NCI-H2227 treated with DMSO at 0.1 percent for 48 hours (cell line): ENCODE measurements around the gene CACNA1F.

Experiments used
- DNase-seq: peaks from one replicate; lab custom pipeline; 2025; lab: John Stamatoyannopoulos, UW

CACNA1F gene

DNA sequence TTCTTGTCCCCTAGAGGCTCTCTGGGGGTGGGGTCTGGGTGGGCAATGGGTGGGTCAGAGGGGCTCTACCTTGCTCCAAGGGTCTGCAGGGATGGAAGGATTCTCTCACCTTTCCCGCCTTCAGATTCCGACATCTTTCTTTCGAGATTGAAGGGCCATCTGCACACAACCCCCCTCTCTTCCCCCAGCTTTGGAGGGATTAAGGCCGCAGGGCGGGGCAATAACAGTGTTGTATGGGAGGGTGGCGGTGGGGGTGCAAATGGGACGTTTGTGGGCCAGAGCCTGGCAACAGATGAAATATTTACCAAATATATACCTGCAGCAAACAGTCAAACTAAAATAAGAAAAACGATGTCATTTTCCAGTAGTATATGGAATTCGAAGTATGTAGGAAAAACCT lies at the start of gene CACNA1F:
Gene CACNA1F, minus strand, starts transcription at position 165 of the 400 bp plus-strand sequence. Its CDS starts 31 bp downstream, at position 134.
- no peak for DNase-seq

DNA sequence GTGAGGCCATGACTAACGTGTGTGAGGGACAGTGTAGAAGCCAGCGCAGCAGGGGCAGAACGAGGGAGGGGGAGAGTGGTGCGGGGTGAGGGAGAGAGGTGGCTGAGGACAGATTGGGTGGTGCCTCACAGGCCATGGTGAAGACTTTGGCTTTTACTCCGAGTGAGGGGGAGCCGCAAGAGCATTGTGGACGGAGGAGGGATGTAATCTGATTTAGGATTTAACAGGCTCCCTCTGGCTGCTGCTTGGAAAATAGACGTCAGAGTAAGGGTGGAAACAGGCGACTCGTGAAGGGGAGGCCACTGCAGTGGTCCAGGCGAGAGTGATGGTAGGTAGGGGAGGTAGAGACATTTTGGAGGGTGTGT lies 49.5 kb upstream of the CACNA1F start:
- DNase-seq = peak; percentile 29

DNA sequence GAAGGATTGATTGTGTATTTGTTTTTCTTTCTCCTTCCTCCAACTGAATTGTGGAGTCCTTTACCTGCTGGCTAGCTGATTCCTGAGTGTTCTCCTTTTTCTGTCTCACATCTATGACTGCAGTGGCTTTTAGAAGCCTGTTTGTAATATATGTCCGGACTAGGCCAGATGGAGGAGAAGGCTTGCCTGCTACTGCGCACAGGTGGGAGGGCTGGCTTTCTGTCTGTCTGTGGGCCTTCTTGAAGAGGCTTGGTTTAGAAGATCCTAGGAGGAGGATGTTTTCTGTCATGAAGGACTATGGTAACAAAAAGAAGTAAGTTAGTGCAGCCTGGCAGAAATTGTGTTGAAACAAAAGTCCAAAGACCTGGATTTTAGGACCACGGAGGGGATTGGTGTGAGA lies 44.9 kb upstream of the CACNA1F start:
- no peak for DNase-seq

DNA sequence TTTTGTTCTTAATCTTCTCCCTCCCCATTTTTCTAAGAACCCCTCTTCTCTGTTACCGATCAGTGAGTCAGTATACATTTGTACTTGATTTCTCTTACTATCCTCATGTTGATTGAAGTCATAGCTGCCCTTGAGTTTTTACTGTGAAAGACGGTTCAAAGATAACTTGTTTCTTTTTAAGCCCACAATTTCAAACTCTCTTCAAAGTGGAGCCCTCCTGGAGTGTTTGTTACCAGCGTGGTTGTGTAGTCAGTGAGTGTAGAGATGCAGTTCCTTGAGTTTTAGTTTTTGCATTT lies 44.3 kb upstream of the CACNA1F start:
- no peak for DNase-seq

DNA sequence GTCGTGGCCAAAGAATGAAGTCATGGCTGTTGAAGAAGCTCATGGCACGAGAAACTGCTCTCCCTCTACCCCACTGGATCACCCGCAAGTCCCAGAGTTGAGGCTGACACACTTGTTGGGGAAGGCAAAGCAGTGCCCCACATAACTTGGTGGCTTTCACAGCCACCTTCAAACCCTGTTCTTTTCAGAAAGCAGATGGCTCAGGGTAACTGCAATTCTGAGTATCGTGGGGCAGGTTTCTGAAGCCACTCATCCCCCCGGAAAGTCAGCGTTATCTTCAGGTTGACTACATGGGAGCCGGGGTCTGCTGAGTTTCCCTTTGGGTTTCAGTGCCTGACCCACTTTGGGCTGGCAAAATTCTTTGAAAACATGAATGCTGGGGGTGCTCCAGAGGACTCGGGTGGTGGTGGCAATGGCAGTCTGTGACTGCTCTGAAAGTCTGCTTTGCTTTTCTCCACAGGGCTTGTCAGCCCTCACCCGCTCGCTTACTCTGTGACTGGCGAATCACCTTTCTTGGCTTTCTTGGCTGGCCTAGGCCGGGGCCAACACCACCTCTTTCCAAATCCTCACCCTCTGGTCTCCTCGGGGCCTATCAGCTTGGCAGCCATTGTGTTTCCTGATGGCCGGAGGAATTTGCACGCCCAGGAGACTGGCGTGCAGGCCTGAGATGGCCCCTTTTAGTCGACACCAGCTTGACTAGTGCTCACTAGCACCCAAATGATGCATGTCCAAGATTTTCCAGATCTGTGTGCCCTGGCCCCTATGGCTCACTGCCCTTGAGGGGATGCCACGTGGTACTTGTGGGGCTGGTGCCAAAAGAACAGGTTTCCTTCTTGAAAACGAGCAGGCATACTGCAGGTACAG lies 43.8 kb upstream of the CACNA1F start:
- no peak for DNase-seq

DNA sequence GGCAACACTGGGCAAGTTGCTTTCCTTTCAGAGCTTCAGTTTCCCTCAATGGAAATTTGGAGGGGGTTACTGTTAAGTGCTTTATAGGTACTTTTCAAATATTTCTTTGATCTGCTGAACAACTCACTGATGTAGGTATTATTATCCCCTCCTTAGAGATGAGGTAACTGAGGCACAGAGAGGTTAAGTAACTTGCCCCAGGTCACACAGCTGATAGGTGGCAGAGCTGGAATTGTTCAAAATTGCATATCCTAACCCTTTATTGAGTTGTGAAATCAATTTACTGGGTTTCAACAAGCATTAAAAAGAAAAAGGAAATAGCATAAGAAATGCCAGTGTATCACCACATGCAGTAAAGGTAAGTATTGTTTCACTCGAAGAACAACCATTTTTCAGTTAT lies 43.1 kb upstream of the CACNA1F start:
- DNase-seq = no peak

DNA sequence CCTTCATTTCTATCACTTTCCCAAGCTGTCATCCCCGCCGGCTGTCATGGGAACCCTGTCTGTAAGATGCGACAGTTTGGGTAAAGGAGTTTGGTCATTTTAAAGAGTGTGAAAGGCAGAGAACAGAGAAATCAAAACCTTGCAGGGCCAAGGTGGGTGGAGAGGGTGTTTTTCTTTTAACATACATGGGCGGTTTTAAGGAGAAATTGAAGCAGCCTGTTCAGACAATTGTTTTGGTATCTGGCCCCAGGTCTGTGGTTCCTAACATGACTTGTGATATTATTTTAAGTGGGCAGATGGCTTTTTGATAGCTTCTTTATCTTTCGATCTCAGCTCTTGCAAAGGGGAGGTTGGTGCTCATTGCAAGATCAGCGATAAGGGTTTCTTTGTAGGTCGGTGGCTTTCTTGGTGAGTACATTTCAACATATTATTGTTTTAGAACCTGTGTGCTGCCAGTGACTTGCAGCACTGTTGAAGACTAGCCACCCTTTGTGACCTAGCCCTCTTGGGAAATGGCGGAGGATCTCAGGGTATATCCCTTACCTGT lies 40.1 kb upstream of the CACNA1F start:
- DNase-seq = no peak

DNA sequence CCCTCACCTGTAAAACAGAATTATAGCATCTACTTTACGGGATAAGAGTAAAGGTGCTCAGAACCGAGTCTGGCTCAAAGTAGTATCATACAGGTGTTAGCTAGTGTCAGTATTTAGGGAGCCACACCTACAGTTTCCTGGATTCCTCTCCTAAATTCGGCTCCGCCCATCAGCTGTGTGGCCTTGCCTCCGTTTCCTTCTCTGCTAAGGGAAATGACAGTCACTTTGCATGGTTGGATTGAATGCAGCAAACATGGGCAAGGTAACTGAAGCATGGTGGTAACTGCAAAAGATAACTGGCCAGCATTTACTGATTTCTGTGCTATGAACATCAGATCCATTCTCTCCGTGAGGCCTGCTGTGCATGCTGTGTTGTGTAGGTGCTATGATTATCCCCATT lies 39.3 kb upstream of the CACNA1F start:
- no peak for DNase-seq

DNA sequence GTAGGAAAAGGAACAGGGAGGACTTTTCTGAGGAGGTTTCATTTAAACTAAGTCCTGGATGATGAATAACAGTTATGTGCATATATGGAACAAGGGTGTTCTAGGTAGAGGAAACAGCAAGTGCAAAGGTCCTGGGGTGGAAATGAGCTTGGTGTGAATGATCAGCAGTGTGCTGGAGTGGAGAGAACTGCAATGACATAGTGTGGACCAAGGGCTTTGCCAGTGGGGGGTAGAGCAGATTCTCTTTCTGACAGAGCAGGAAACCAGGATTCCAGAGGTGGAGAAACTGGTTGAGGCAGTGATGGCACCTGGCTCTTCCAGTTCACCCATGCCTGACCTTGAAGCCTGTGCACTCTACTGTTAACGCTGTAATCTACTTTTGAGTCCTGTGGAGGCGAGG lies 38.2 kb upstream of the CACNA1F start:
- DNase-seq = no peak

DNA sequence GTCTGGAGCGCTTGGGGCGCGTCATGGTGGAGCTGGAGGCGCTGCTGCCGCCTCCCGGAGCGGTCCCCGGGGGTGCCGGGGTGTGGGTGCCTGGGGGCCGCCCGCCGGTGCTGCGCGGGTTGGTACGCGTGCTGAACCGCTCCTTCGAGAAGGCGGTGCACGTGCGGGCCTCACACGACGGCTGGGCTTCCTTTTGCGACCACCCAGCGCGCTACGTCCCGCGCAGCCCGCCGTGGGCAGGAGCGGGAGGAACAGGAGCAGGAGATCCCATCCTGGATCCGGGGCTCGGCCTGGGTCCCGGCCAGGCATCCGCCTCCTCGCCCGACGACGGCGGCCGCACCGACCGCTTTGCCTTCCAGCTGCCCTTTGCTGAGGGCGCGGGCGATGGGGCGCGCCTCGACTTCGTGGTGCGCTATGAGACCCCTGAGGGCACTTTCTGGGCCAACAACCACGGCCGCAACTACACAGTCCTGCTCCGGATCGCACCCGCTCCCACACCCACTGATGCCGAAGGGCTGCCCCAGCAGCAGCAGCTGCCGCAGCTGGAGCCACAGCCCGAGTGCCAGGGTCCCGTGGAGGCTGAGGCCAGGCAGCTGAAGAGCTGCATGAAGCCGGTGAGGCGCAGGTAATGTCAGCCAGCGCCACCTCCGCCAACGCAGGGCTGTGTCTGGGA lies 37.2 kb upstream of the CACNA1F start:
- no peak for DNase-seq

DNA sequence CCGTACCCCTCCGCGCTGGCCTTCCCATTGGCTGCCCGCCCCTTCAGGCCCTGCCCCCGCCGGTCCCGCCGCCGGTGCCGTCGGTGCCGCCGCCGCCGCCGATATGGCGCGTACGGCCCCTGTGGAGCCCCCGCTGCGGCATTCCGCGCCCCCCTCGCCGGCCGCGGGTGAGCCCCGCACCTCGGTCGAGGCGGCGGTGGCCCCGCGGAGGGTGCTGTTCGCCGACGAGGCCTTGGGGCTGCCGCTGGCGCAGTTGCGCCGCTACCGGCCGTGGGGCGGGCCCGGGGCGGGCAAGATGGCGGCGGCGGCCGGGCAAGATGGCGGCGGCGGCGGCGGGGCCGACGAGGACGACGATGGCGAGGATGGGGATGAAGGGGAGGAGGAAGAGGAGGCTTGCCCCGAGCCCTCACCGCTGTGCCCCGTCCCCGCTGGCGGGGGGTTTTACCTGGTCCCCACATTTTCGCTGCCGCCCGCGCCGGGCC lies 36.7 kb upstream of the CACNA1F start, which contains the start of gene PPP1R3F:
Gene PPP1R3F, plus strand, starts transcription at position 27 of the 482 bp plus-strand sequence. Its CDS starts 77 bp downstream, at position 104.
- no peak for DNase-seq

DNA sequence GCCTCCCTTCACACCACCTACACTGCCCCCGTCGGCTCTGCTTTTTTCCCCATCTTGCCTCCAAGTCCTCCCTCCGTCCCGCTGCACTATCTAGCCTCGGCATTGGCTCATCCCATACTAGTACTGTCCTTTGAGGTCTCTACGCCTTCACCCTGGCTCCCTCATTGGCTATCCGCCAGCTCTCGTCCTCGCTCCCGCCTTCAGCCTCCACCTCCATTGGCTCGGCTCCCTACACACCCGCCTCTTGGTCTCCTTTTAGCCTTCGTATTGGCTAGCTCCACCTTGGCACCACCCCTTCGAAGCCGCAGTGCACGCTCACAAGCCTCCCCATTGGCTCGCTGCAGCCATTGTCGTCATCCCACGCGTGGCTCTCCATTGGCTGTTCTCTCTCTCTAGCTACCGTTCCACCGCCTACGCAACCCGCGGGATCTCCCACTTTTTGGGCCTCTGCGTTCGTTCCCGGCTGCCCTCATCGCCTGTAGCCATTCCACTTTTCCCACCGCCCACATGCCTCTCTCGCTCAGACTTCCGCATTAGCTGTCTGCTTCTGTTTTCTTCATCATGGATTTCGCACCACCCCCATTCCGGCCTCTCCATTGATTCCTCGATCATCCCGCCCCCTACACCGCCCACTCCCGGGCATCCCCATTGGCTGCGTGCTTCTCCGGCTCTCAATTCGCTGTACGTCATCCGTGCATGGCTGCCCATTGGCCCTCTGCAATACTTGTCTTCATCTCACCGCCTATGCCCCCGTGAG lies 36.0 kb upstream of the CACNA1F start:
- peak; percentile 99 for DNase-seq

DNA sequence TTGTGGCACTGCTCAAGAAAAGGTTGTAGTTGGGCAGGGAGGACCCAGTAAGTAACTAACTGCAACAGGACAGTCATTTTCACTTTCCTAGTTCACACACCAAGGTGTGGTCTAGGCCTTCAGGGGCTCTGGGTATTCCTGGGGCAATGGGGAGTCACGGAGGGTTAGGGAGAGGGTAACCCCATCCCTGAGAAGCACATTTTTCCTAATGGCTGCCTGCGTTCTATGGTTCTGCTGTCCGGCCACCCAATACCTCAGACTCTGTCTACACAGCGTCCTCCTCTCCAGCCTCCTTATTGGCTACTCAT lies 35.5 kb upstream of the CACNA1F start:
- DNase-seq = peak; percentile 51

DNA sequence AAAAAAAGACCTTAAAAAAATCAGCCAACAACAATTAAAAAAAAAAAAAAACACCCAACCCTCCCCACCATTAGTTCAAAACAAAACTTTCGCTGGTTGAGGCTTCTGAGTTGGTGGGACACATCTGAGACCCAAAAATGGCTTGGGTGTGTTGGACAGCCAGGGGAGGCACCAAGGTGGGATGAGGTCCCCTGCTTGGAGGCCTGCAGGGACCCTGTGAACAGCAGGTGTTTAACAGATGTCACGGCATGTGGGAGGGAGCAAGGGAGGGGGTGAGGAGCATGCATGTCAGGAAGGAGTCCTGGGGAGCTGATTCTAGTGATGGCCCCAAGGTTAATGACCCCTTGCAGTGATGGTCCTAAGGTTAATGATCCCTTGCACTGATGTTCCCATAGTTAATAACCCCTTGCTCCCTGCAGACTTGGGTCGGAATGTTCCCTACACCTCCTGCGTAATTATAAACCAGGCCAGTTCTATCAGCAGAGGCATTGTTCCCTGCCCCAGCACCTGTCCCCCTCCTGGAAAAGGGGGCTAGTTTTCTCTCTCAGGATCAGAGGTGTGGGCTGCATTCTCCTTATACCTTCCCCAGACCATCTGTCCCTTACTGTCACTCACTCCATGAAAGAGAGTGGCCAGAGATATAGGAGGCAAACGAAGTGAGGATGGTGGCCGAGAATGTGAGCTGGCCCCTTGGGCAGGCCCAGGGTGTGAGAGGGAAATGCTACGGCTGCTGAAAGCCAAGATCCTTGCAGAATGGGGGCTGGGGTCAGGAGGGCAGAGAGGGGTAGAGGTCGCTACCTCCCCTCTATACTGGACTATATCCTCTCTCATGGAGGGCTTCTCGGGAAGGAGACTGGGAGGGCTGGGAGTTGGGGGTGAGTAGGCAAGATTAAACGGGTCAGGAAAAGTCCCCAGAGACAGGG lies 33.6 kb upstream of the CACNA1F start:
- no peak for DNase-seq

DNA sequence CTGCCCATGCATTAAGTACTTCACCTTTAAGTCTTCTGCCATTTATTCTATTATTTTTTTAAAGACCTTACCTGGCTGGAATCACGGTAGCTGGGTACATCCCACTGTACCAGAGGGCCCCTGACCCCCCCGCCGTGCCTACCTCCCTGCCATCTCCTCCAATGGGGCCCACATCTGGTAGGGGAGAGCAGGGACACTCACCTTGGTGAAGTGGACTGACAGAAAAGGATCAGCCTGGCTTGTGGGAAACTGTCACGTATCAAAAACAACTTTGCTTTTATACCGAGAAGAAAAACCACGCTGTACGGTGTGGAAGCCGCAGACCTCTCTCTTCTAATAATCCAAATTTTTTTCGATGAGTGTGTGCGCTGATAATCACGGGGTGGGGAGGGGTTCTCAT lies 31.3 kb upstream of the CACNA1F start, which contains the start of gene FOXP3:
Gene FOXP3, minus strand, starts transcription at position 251 of the 400 bp plus-strand sequence. CDS start 6,205 bp downstream, outside the sequence.
- DNase-seq = no peak

DNA sequence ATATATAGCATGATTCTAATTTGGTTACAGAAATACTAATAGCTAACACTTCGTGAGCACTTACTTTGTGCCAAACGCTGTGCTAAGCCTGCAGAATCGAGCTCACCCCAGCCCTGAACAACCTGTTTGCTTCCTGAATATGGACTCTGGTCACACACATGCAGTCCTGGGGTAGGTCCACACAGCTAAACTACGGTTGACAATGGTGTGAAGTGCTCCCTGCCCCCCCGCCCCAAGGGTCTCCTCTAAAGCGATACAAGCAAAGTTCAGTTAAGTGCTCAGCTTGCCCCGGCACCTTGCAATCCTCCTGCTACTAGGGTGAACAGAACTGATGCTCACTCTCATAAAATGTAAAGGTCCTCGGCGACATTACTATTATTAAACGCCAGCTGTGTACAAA lies 30.5 kb upstream of the CACNA1F start:
- DNase-seq = no peak

DNA sequence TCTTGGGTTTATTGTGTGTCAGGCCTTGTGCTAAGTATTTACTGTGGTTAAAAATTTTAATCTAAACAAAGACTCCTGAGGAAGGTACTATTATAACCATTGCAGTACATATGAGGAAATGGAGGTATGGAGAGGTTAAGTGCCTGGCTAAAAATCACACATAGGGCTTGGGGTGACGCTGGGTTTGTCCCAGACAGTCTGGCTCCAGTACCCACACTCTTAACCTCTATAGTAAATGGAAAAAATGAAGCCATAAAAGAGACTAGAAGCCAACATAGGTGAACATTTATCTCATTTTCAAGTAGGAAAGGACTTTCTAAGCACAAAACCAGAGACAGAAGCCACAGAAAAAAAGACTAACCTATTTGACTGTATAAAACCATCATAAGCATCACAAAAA lies 29.5 kb upstream of the CACNA1F start:
- no peak for DNase-seq

DNA sequence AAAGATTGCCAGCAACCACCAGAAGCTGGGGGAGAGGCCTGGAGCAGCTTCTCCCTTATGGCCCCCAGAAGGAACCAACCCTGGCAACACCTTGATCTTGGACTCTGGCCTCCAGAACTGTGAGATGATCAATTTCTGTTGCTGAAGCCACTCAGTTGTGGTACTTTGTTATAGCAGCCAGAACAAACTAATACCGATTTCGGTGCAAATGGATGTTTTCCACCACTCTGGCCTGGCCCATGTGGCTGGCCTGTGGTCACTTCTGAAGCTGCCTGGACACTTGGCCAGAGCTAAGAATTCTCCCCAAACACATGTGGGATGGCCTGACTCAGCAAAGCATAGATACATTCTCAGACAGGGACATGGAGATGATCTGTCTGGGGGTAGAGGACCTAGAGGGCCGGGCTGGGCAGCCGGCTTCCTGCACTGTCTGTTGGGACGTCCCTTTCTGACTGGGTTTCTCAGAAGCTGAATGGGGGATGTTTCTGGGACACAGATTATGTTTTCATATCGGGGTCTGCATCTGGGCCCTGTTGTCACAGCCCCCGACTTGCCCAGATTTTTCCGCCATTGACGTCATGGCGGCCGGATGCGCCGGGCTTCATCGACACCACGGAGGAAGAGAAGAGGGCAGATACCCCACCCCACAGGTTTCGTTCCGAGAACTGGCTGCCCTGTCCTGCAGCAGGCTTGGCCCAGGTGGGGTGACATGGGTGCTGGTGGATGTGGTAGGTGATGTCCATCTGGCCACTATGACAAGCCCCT lies 27.3 kb upstream of the CACNA1F start:
- no peak for DNase-seq

DNA sequence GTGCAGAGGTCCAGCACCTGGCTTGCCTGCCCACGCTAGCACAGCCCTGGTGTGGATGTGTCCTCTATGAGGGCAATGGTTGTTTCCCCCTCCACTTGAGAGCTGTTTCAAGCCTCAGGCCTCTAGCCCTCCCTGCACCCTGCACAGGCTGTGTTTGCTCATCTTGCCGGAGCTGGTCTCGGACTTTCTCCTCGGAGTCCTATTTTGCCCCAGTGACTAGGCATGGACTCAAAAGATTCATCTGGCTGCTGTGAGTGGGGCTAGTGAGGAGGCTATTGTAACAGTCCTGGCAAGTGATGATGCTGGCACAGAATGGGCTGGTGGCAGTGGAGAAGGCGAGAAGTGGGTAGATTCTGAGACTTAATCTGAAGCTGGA lies 25.6 kb upstream of the CACNA1F start:
- DNase-seq = no peak

DNA sequence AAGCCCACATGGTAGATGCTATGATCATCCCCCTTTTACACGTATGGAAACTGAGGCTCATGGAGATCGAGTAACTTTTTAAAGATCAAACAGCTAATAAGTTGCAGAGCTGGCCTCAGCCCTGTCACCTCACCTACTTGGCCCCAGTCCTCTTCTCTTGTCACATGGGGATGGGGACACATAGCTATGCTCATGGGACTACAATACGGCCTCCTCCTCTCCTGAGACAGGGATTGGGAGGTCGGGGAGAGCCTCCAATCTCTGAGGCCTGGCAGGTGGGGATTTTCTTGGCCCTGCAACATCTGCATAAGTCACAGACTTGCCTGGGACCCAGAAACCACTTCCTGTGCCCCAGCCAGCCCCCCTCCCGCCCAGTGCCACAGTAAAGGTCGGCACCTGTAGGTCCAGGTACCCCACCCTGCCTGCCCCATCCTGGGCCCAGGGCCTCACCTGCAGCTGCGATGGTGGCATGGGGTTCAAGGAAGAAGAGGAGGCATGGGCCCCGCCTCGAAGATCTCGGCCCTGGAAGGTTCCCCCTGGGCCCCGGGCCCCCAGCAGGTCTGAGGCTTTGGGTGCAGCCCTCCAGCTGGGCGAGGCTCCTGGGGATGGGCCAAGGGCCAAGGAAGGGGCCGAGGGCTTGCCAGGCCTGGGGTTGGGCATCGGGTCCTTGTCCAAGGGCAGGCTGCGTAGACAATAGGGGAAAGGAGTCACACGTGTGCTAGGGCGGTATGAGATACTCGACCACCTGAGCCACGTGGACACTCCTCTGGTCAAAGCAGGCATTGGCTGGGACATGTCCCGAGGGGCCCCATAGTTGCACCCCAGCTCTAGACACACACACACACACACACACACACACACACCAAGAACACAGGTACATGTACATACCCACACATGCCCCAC lies 25.0 kb upstream of the CACNA1F start:
- no peak for DNase-seq
